Measurements from ENCODE around the gene C5AR1. TPM values are rescaled to one million over a fixed set of nuclear protein-coding genes. Genes with fewer than 3 reads are reported as not detected.

C5AR1 gene
- total and polyA plus RNA-seq, 9 of the 15 experiments (the other 6 are each of a cell fraction or from before 2014, with no cell fraction given) = 0.06 to 1.6 (median 0.28) TPM; not detected in 3

DNA sequence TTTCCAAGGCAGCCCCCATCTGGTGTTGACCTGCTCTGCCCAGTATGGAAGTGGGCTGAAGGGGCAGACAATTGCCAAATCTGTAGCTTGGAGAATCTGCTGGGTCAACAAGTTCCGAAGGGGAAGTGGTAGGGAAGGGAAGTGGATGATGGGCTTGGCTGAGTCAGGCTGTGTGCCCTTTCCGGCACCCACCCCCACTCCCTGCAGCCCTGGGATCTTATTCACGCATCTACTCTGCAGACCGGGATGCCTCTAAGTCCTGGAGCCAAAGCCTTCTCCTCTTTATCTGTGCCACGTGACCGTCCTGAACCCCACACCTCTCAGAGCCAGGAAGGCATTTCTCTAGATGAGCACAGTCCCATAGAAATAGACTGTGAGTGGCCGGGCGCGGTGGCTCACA, 14.8 kb downstream of the C5AR1 start (continued):
- 0 out of 4 replicates have a peak, but pooled peaks of 1 of the 2 experiments have one; percentile 28 for TF ChIP-seq ETV6 (IDR thresholded peaks at IDR 0.05; ENCODE audit: borderline replicate concordance in 1 of 2, low read depth in 2 of 2, low read length in 1 of 2)
- no peak for TF ChIP-seq ETV6 (CRISPR knock-in tag; IDR thresholded peaks at IDR 0.05; ENCODE audit: borderline replicate concordance)
- no peak for TF ChIP-seq ZNF79 (CRISPR knock-in tag; IDR thresholded peaks at IDR 0.05; ENCODE audit: low read depth)
- TF ChIP-seq MYNN (IDR thresholded peaks at IDR 0.05) = no peak
- TF ChIP-seq MYNN (CRISPR knock-in tag; IDR thresholded peaks at IDR 0.05) = no peak
- no peak for TF ChIP-seq NFATC3 (IDR thresholded peaks at IDR 0.05)
- TF ChIP-seq, protein P1, sequence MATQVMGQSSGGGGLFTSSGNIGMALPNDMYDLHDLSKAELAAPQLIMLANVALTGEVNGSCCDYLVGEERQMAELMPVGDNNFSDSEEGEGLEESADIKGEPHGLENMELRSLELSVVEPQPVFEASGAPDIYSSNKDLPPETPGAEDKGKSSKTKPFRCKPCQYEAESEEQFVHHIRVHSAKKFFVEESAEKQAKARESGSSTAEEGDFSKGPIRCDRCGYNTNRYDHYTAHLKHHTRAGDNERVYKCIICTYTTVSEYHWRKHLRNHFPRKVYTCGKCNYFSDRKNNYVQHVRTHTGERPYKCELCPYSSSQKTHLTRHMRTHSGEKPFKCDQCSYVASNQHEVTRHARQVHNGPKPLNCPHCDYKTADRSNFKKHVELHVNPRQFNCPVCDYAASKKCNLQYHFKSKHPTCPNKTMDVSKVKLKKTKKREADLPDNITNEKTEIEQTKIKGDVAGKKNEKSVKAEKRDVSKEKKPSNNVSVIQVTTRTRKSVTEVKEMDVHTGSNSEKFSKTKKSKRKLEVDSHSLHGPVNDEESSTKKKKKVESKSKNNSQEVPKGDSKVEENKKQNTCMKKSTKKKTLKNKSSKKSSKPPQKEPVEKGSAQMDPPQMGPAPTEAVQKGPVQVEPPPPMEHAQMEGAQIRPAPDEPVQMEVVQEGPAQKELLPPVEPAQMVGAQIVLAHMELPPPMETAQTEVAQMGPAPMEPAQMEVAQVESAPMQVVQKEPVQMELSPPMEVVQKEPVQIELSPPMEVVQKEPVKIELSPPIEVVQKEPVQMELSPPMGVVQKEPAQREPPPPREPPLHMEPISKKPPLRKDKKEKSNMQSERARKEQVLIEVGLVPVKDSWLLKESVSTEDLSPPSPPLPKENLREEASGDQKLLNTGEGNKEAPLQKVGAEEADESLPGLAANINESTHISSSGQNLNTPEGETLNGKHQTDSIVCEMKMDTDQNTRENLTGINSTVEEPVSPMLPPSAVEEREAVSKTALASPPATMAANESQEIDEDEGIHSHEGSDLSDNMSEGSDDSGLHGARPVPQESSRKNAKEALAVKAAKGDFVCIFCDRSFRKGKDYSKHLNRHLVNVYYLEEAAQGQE (IDR thresholded peaks at IDR 0.05; ENCODE audit: borderline replicate concordance) = 0 out of 2 replicates have a peak, but pooled peaks have one; percentile 10
- TF ChIP-seq, protein P1 (CRISPR knock-in tag; IDR thresholded peaks at IDR 0.05; ENCODE audit: low read depth) = no peak
- TF ChIP-seq, protein P2, sequence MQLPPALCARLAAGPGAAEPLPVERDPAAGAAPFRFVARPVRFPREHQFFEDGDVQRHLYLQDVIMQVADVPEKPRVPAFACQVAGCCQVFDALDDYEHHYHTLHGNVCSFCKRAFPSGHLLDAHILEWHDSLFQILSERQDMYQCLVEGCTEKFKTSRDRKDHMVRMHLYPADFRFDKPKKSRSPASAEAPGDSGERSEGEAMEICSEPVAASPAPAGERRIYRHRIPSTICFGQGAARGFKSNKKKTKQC (CRISPR knock-in tag; IDR thresholded peaks at IDR 0.05) = 0 out of 2 replicates have a peak, but pooled peaks have one; percentile 26
- TF ChIP-seq, protein P3, sequence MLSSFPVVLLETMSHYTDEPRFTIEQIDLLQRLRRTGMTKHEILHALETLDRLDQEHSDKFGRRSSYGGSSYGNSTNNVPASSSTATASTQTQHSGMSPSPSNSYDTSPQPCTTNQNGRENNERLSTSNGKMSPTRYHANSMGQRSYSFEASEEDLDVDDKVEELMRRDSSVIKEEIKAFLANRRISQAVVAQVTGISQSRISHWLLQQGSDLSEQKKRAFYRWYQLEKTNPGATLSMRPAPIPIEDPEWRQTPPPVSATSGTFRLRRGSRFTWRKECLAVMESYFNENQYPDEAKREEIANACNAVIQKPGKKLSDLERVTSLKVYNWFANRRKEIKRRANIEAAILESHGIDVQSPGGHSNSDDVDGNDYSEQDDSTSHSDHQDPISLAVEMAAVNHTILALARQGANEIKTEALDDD (IDR thresholded peaks at IDR 0.05) = no peak
- TF ChIP-seq, protein P4, sequence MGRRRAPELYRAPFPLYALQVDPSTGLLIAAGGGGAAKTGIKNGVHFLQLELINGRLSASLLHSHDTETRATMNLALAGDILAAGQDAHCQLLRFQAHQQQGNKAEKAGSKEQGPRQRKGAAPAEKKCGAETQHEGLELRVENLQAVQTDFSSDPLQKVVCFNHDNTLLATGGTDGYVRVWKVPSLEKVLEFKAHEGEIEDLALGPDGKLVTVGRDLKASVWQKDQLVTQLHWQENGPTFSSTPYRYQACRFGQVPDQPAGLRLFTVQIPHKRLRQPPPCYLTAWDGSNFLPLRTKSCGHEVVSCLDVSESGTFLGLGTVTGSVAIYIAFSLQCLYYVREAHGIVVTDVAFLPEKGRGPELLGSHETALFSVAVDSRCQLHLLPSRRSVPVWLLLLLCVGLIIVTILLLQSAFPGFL (CRISPR knock-in tag; IDR thresholded peaks at IDR 0.05) = no peak
- no peak for TF ChIP-seq MTA2 (IDR thresholded peaks at IDR 0.05; ENCODE audit: low read depth)
- TF ChIP-seq TAF1 (IDR thresholded peaks at IDR 0.05; ENCODE audit: control insufficient read depth, extremely low read depth, insufficient read depth, low read length, severe bottlenecking) = no peak
- TF ChIP-seq NR1H2 (CRISPR knock-in tag; IDR thresholded peaks at IDR 0.05) = no peak
- TF ChIP-seq CREBBP (IDR thresholded peaks at IDR 0.05; ENCODE audit: low read depth, low read length) = no peak
- TF ChIP-seq SOX6 (IDR thresholded peaks at IDR 0.05) = no peak
- TF ChIP-seq ZKSCAN1 (IDR thresholded peaks at IDR 0.05; ENCODE audit: low read depth, low read length) = no peak
- peak; percentile 24; the same call in 1 of the 2 replicates for TF ChIP-seq MAFK (IDR thresholded peaks at IDR 0.05; ENCODE audit: low read length)
- TF ChIP-seq L3MBTL2 (IDR thresholded peaks at IDR 0.05) = peak; percentile 94
- no peak for TF ChIP-seq HNRNPH1 (optimal IDR thresholded peaks at IDR 0.05; ENCODE audit: low read depth, low read length)
- TF ChIP-seq RAD51 (IDR thresholded peaks at IDR 0.05; ENCODE audit: borderline replicate concordance, low read depth) = peak; percentile 79

Data from K562 (cell line).